Right atrium auricular region (tissue), 2 donors: ENCODE data around the gene RXFP4. TPM values are rescaled to one million over a fixed set of nuclear protein-coding genes. Genes with fewer than 3 reads are reported as not detected.

Experiments
- DNase-seq: peaks from one replicate; pipeline ENCODE4 v3.0.0-alpha.2; 2019; ENCODE audit warnings: low spot score
- H3K27ac ChIP-seq, 2 donors: fragments of 200-600 bp; sonication (generic); 1 replicate in 1 of 2; 2 replicates in 1 of 2; pipeline ENCODE4 v1.5.1; 2016 to 2019
- H3K27me3 ChIP-seq, 2 donors: fragments of 200-600 bp; sonication (generic); one replicate each; pipeline versions ENCODE4 v1.5.1 to v1.6.0; 2017 to 2019
- H3K36me3 ChIP-seq: fragments of 200-600 bp; sonication (generic); one replicate; pipeline ENCODE4 v1.5.1; 2016
- H3K4me1 ChIP-seq, 2 donors: fragments of 200-600 bp; sonication (generic); one replicate each; pipeline versions ENCODE4 v1.5.1 to v1.6.0; 2017 to 2019
- H3K4me3 ChIP-seq, 2 donors: fragments of 200-600 bp; sonication (generic); 1 replicate in 1 of 2; 2 replicates in 1 of 2; pipeline ENCODE4 v1.5.1; 2017 to 2019; ENCODE audit warnings: mild to moderate bottlenecking in 1 of 2, moderate library complexity in 1 of 2
- H3K9me3 ChIP-seq, 2 donors: fragments of 200-600 bp; sonication (generic); one replicate each; pipeline ENCODE4 v1.5.1; 2019
- CTCF ChIP-seq, 2 donors: fragments of 200-600 bp; sonication (generic); IDR thresholded peaks; one replicate each; pipeline ENCODE4 v1.5.1; 2019; ENCODE audit warnings: antibody characterized with exemption in 2 of 2
- total RNA-seq, 2 donors: library from RNA; depleted of rRNA; stranded (reverse); fragments of >200 nt; gene quantifications; one replicate each; pipeline ENCODE4 v1.1.0, GENCODE V29; 2016

The RXFP4 gene
- total RNA-seq, 2 donors from 2014 or later = not detected

DNA sequence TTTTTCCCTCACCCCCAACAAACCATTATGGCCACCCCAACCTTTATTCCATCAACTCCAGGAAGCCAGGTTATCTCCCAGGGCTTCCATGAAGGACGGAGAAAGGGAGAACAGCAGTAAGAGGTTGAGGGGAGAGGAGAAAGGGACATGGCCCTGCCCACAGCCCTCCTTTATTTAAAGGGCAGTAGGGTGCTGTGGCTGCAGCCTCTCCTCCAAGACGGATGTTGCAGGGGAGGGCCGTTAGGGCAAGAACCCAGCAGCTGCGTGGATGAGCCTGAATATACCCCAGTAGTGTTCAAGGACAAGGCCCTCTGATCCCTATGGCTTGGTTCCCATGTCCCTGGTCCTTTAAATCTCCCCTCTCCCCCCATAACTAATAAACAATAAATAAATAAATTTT, 5.9 kb downstream of the RXFP4 start:
- no peak overlapping the region for H3K4me3 ChIP-seq
- H3K36me3 ChIP-seq = peaks cover 55% of the 10 kb centered on the region
- no peak for TF ChIP-seq CTCF (IDR thresholded peaks at IDR 0.05)
- H3K27ac ChIP-seq = no peak overlapping the region
- H3K27me3 ChIP-seq = no peaks in the 10 kb centered on the region
- no peak for DNase-seq
- no peaks in the 10 kb centered on the region for H3K9me3 ChIP-seq
- H3K4me1 ChIP-seq = peaks cover 0 to 31% of the 10 kb centered on the region in 2 donors

GRCh38 chr1:155947741-155948140, 6.3 kb downstream of the RXFP4 start:
- no peak overlapping the region for H3K4me3 ChIP-seq
- no peak for TF ChIP-seq CTCF (IDR thresholded peaks at IDR 0.05)
- H3K4me1 ChIP-seq = peaks cover 0 to 27% of the 10 kb centered on the region in 2 donors
- H3K36me3 ChIP-seq = peaks cover 60% of the 10 kb centered on the region
- no peaks in the 10 kb centered on the region for H3K9me3 ChIP-seq
- H3K27ac ChIP-seq = no peak overlapping the region
- no peak for DNase-seq
- H3K27me3 ChIP-seq = no peaks in the 10 kb centered on the region

DNA sequence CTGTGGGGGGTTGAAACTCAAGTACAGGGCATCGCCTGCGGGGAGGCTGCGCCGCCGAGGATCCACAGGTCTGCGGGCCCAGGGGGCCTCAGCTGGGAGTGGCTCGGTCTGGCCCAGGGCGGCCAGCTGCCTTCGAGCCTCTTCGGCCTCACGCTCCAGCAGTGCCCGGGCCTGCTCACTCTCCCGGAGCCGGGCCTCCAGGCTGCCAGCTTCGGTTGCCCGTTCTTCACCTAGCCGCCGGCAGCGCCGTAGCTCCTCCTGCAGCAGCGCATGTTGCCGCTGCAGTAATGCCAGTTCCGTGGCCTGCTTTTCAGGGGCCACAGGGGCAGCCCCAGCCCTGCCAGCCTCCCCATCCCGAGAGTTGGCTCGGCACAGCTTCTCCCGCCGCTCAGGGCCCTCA, 9.4 kb downstream of the RXFP4 start:
- Histone ChIP-seq H3K27me3 (no peaks in the 10 kb centered on the region), H3K36me3 (peaks cover 91% of the 10 kb centered on the region), H3K9me3 (no peaks in the 10 kb centered on the region), H3K4me3 (no peak overlapping the region), H3K4me1 (no peaks in the 10 kb centered on the region), H3K27ac (no peak overlapping the region)
- TF ChIP-seq CTCF (IDR thresholded peaks at IDR 0.05) = no peak
- no peak for DNase-seq

DNA sequence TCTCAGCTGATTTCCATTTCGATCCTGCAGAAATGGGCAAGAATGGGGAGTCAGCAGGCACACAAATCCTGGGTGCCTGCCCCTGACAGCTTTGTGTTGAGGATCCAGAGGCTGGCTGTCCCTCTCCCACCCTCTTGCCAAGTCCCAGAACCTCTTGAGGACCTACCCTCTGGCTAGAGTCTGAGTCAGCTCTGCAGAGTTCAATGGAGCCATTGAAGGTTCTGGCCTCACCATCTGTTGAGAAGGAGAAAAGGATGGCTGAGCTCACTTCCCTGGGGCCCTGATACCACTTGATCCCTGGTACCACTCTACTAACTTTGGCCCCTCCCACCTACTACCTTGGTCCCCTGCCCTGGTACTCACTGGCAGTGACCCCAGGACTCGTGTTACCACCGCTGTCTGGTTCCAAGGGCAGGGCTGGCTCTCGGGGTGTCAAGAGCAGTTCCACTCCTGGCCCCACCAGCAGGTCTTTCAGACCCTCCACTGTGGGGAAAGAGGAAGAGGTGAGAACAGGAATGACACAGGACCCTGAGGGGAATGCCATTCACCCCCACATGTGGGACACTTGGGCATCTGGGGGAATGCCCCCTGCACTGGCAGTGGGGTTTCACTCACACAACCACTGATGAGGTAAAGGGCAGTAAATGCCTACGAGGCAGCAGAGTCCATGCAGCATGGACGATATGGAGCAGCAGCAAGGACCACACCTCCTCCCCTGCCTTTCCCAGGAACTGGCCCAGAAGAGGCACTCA, 10.5 kb downstream of the RXFP4 start:
- no peak for DNase-seq
- Histone ChIP-seq H3K4me3 (no peak overlapping the region), H3K27me3 (no peaks in the 10 kb centered on the region), H3K36me3 (peaks cover 100% of the 10 kb centered on the region), H3K4me1 (no peaks in the 10 kb centered on the region), H3K27ac (no peak overlapping the region), H3K9me3 (no peaks in the 10 kb centered on the region)
- TF ChIP-seq CTCF (IDR thresholded peaks at IDR 0.05) = no peak

DNA sequence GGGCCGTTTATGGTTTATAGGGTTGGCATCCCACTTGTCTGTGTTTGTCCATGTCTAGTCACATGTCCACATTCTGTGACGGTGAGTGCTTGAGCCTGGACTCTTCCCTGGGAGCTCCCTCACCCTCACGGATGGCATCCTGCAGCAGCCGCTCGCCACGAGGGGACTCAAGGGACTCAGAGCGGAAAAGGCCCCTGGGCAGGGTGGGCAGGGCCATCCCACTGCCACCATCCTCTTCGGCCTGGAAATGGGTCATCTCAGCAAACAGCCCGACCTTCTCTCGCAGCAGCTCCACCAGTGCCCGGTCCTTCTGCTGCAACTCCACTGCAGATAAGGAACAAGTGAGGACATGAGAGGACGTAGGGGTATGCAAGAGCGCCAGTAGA, 11.1 kb downstream of the RXFP4 start:
- no peaks in the 10 kb centered on the region for H3K4me1 ChIP-seq
- H3K27ac ChIP-seq = no peak overlapping the region
- no peaks in the 10 kb centered on the region for H3K27me3 ChIP-seq
- TF ChIP-seq CTCF (IDR thresholded peaks at IDR 0.05) = no peak
- DNase-seq = no peak
- H3K36me3 ChIP-seq = peaks cover 100% of the 10 kb centered on the region
- H3K9me3 ChIP-seq = no peaks in the 10 kb centered on the region
- no peak overlapping the region for H3K4me3 ChIP-seq

DNA sequence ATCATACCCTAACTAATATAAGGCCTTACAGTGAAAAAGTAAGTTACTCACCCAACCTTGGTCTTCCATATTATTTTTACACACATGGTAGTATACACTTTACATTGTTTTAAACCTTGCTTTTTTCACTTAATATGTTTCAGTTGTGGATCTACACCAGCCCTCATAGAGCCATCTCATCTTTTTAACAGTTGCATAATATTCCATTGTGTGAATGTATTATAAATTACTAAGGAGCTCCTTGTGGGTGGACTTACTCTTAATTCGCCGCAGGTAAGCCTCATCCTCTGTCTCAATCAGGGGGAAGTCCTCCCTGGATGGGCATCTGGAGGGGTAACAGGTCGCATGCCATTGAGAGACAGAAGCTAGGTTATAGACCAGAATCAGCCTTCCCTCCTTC, 13.2 kb downstream of the RXFP4 start:
- Histone ChIP-seq H3K4me3 (no peak overlapping the region), H3K9me3 (no peaks in the 10 kb centered on the region), H3K4me1 (peaks cover 0 to under 1% of the 10 kb centered on the region in 2 donors), H3K27ac (no peak overlapping the region), H3K27me3 (no peaks in the 10 kb centered on the region), H3K36me3 (peaks cover 100% of the 10 kb centered on the region)
- TF ChIP-seq CTCF (IDR thresholded peaks at IDR 0.05) = no peak
- DNase-seq = no peak
